Activated CD4-positive, alpha-beta T cell treated with anti-CD3 and anti-CD28 coated beads, Interleukin-2, Interleukin-6, amounts not matched to agents 100 ng/mL and 50 ng/mL, durations not matched to agents 16 hours and 8 hours (primary cell): Measurements from ENCODE around the gene ABRAXAS1.

ENCODE experiments used
- DNase-seq: peaks from one replicate; pipeline ENCODE4 v3.0.0-alpha.2; 2020

Gene ABRAXAS1

GRCh38 chr4:83449009-83449408 lies 35.9 kb downstream of the ABRAXAS1 start:
- DNase-seq, result no peak

GRCh38 chr4:83440899-83441298 lies 44.0 kb downstream of the ABRAXAS1 start:
- no peak for DNase-seq

- no peak for DNase-seq
These were observed 44.6 kb downstream of the ABRAXAS1 start for GRCh38 chr4:83440148-83440814.

GRCh38 chr4:83438719-83439118 lies 46.2 kb downstream of the ABRAXAS1 start:
- DNase-seq, result no peak

GRCh38 chr4:83436680-83437079 lies 48.2 kb downstream of the ABRAXAS1 start:
- DNase-seq, result no peak

- no peak for DNase-seq
These were observed 53.7 kb downstream of the ABRAXAS1 start for GRCh38 chr4:83431200-83431599.

GRCh38 chr4:83418211-83418610 lies 66.7 kb downstream of the ABRAXAS1 start:
- no peak for DNase-seq

- no peak for DNase-seq
These were observed 67.3 kb downstream of the ABRAXAS1 start for GRCh38 chr4:83417566-83417965.

- no peak for DNase-seq
These were observed 71.2 kb downstream of the ABRAXAS1 start for GRCh38 chr4:83413676-83414075.
